HCT116 (cell line): ENCODE measurements around the gene ITK.

ENCODE experiments used
- CEBPB ChIP-seq: IDR thresholded peaks from 2 replicates; pipeline ENCODE4 v1.6.1; 2012; ENCODE audit warnings: low read depth
- CTCF ChIP-seq, 3 experiments: fragments of 200-600 bp in 1 of 3; sonication (generic) in 1 of 3; IDR thresholded peaks in 2 of 3; conservative IDR thresholded peaks in 1 of 3; 2 replicates each; pipeline ENCODE4 v1.5.1; 2012 to 2017; ENCODE audit warnings: low read depth in 2 of 3, low read length in 2 of 3, antibody characterized with exemption in 1 of 3, borderline replicate concordance in 1 of 3, control low read depth in 1 of 3, mild to moderate bottlenecking in 1 of 3, mixed read lengths in 1 of 3, mixed run types in 1 of 3, moderate library complexity in 1 of 3; ENCODE audit not compliant: insufficient read depth in 1 of 3
- EZH2 ChIP-seq: fragments of 200-600 bp; sonication (generic); IDR thresholded peaks from 2 replicates; pipeline ENCODE4 v1.6.1; 2017; ENCODE audit warnings: antibody characterized with exemption, mixed run types
- EZH2phosphoT487 ChIP-seq: fragments of 200-600 bp; IDR thresholded peaks from 2 replicates; pipeline ENCODE4 v1.6.1; 2018; ENCODE audit warnings: antibody characterized with exemption, borderline replicate concordance
- JUND ChIP-seq: IDR thresholded peaks from 2 replicates; pipeline ENCODE4 v1.6.1; 2012
- MAX ChIP-seq: IDR thresholded peaks from 2 replicates; pipeline ENCODE4 v1.6.1; 2012
- POLR2A ChIP-seq: IDR thresholded peaks from 2 replicates; pipeline ENCODE4 v1.7.0; 2011; ENCODE audit warnings: borderline replicate concordance; ENCODE audit not compliant: insufficient read depth, insufficient read length; ENCODE audit errors: extremely low read depth
- POLR2AphosphoS5 ChIP-seq: IDR thresholded peaks from 2 replicates; pipeline ENCODE4 v1.6.1; 2011; ENCODE audit warnings: mild to moderate bottlenecking, low read depth, low read length, moderate library complexity
- RAD21 ChIP-seq: IDR thresholded peaks from 2 replicates; pipeline ENCODE4 v1.6.1; 2012; ENCODE audit warnings: low read depth, mild to moderate bottlenecking
- REST ChIP-seq: IDR thresholded peaks from 2 replicates; pipeline ENCODE4 v1.6.1; 2012; ENCODE audit warnings: low read depth
- SIN3A ChIP-seq: IDR thresholded peaks from 2 replicates; pipeline ENCODE4 v1.6.1; 2012; ENCODE audit warnings: low read depth
- ZBTB33 ChIP-seq: IDR thresholded peaks from 2 replicates; pipeline ENCODE4 v1.6.1; 2011; ENCODE audit warnings: mild to moderate bottlenecking, low read length, moderate library complexity; ENCODE audit not compliant: insufficient replicate concordance; ENCODE audit errors: extremely low read depth

- TF ChIP-seq EZH2phosphoT487 (no peak), CTCF (IDR thresholded peaks at IDR 0.05 in 2 of 3, conservative IDR thresholded peaks at IDR 0.05 in 1 of 3; ENCODE audit: borderline replicate concordance in 1 of 3, insufficient read depth in 1 of 3, low read depth in 2 of 3, low read length in 2 of 3) (no peak), POLR2A (no peak), POLR2AphosphoS5 (no peak), ZBTB33 (no peak), RAD21 (no peak), SIN3A (no peak), CEBPB (no peak), EZH2 (no peak), REST (no peak), JUND (no peak), MAX (no peak)
Measured at GRCh38 chr5:157270771-157271170, 90.1 kb downstream of the ITK start.
